Measurements from ENCODE around the gene TESPA1. TPM values are rescaled to one million over a fixed set of nuclear protein-coding genes. Genes with fewer than 3 reads are reported as not detected.

Gene TESPA1
- total and polyA plus RNA-seq, 2 of the 4 experiments (the other 2 are of a cell fraction) = not detected

DNA sequence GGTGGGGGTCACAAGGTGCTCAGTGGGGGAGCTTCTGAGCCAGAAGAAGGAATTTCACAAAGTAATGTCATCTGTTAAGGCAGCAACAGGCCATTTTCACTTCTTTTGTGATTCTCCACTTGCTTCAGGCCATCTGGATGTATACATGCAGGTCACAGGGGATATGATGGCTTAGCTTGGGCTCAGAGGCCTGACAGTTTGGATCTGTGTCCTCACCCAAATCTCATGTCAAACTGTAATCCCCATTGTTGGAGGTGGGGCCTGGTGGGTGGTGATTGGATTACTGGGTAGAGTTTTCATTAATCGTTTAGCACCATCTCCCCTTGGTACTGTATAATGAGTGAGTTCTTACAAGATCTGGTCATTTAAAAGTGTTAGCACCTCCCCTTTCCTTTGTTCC, 36.4 kb downstream of the TESPA1 start:
- no TSS peak for BruUV-seq (replicated peaks)
- Histone ChIP-seq H3K56ac (ENCODE audit: extremely low read depth, insufficient read depth, low read length) (no peak overlapping the region), H3K27ac (ENCODE audit: insufficient read depth, low read length) (no peak overlapping the region), H3K36me3 (ENCODE audit: control insufficient read depth, insufficient read depth, low read length) (no peaks in the 10 kb centered on the region), H3K4ac (ENCODE audit: low read depth, low read length) (no peak overlapping the region), H2BK120ac (ENCODE audit: low read depth, low read length) (no peak overlapping the region), H3K79me1 (ENCODE audit: low read depth in 1 of 2, low read length in 2 of 2) (no peaks in the 10 kb centered on the region), H2BK5ac (ENCODE audit: low read depth, low read length, poor library complexity, severe bottlenecking) (no peak overlapping the region), H3K9me3 (ENCODE audit: control insufficient read depth, insufficient read depth, low read length) (no peaks in the 10 kb centered on the region), H2AK5ac (ENCODE audit: low read depth, low read length) (no peak overlapping the region), H3K14ac (replicated peaks; ENCODE audit: low read depth, low read length) (no peak overlapping the region), H4K5ac (ENCODE audit: low read depth, low read length) (no peak overlapping the region), H3K18ac (ENCODE audit: low read depth, low read length) (no peak overlapping the region), H3K4me3 (ENCODE audit: insufficient read depth, low read depth, low read length) (no peak overlapping the region), H4K20me1 (ENCODE audit: insufficient read depth, low read length) (no peaks in the 10 kb centered on the region), H3K9ac (ENCODE audit: low read depth, low read length) (no peak overlapping the region), H3K23ac (ENCODE audit: low read depth, low read length) (no peak overlapping the region), H2BK15ac (ENCODE audit: low read depth, low read length) (no peak overlapping the region), H2AFZ (replicated peaks; ENCODE audit: low read length, poor library complexity) (no peak overlapping the region), H3K9me1 (ENCODE audit: insufficient read depth, low read length) (no peaks in the 10 kb centered on the region), H4K8ac (ENCODE audit: low read depth in 2 of 2, low read length in 2 of 2) (no peak overlapping the region), H4K91ac (ENCODE audit: insufficient read depth, low read depth, low read length) (no peak overlapping the region), H3K27me3 (ENCODE audit: control insufficient read depth, insufficient read depth, low read length) (no peaks in the 10 kb centered on the region), H2BK20ac (ENCODE audit: low read depth, low read length) (no peak overlapping the region), H2AK9ac (replicated peaks; ENCODE audit: low read depth, low read length, poor library complexity) (no peak overlapping the region), H3K4me1 (ENCODE audit: control insufficient read depth, insufficient read depth, low read length) (no peaks in the 10 kb centered on the region), H3K4me2 (ENCODE audit: low read depth, low read length) (no peak overlapping the region)
- ATAC-seq (ENCODE audit: low read depth) = no peak
- DNase-seq = no peak
- ChIA-PET CTCF (no interaction called here), POLR2A (ENCODE audit: unreplicated experiment) (no interaction called here)
- TF ChIP-seq CEBPB (IDR thresholded peaks at IDR 0.05; ENCODE audit: low read depth, low read length) (no peak), POLR2A (IDR thresholded peaks at IDR 0.05; ENCODE audit: low read depth, low read length) (no peak), RCOR1 (IDR thresholded peaks at IDR 0.05; ENCODE audit: insufficient replicate concordance, low read length) (no peak), BHLHE40 (IDR thresholded peaks at IDR 0.05; ENCODE audit: low read depth, low read length) (no peak), MAZ (IDR thresholded peaks at IDR 0.05; ENCODE audit: borderline replicate concordance, low read depth, low read length) (no peak), NFE2L2 (IDR thresholded peaks at IDR 0.05; ENCODE audit: low read depth, low read length) (no peak)
- TF ChIP-seq, protein P1, sequence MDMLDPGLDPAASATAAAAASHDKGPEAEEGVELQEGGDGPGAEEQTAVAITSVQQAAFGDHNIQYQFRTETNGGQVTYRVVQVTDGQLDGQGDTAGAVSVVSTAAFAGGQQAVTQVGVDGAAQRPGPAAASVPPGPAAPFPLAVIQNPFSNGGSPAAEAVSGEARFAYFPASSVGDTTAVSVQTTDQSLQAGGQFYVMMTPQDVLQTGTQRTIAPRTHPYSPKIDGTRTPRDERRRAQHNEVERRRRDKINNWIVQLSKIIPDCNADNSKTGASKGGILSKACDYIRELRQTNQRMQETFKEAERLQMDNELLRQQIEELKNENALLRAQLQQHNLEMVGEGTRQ (IDR thresholded peaks at IDR 0.05; ENCODE audit: low read depth, low read length) = no peak
- no CpG with 5 or more reads among the region's 1 CpG for WGBS, 2 experiments (ENCODE audit: extremely low coverage in 2 of 2, insufficient read length in 1 of 2)
- intact Hi-C loops (cut with micrococcal nuclease) (no loop called here), in situ Hi-C loops (cut with MboI; ENCODE audit: low sequenced_read_pairs) (no loop called here), dilution Hi-C loops (cut with HindIII; ENCODE audit: low sequenced_read_pairs, unreplicated experiment) (no loop called here)

All from IMR-90 (cell line).